Measurements from ENCODE around the gene TTYH3. TPM values are rescaled to one million over a fixed set of nuclear protein-coding genes. Genes with fewer than 3 reads are reported as not detected.
"Not testable (repeated sequence)": the region's sequence is repeated elsewhere in the genome, so short reads cannot be mapped to it uniquely, and the experiment has no call there.

Gene TTYH3
- total RNA-seq, 2 donors from 2014 or later = 7.0 to 11.1 TPM

- Histone ChIP-seq H3K27me3 (peaks cover 0 to 8% of the 10 kb centered on the region in 2 donors), H3K4me1 (peaks cover 0 to 15% of the 10 kb centered on the region in 2 donors)
These were observed 59.4 kb downstream of the TTYH3 start for GRCh38 chr7:2691011-2691707.

GRCh38 chr7:2691932-2692439 lies 60.2 kb downstream of the TTYH3 start:
- H3K36me3 ChIP-seq; DNase-seq (ENCODE audit: low spot score); H3K27me3 ChIP-seq: not testable (repeated sequence)

More at GRCh38 chr7:2691011-2691707, 59.4 kb downstream of the TTYH3 start:
- Histone ChIP-seq H3K4me3 (no peak overlapping the region), H3K36me3 (no peaks in the 10 kb centered on the region), H3K9me3 (no peaks in the 10 kb centered on the region), H3K27ac (no peak overlapping the region)
- no peak for TF ChIP-seq CTCF (IDR thresholded peaks at IDR 0.05)
- no peak for DNase-seq (ENCODE audit: low spot score)

GRCh38 chr7:2692543-2692942 lies 60.8 kb downstream of the TTYH3 start:
- Histone ChIP-seq H3K4me1 (peaks cover 0 to 13% of the 10 kb centered on the region in 2 donors), H3K36me3 (no peaks in the 10 kb centered on the region), H3K9me3 (no peaks in the 10 kb centered on the region), H3K27me3 (peaks cover 0 to 4% of the 10 kb centered on the region in 2 donors), H3K4me3 (no peak overlapping the region), H3K27ac (no peak overlapping the region)
- no peak for TF ChIP-seq CTCF (IDR thresholded peaks at IDR 0.05)
- DNase-seq (ENCODE audit: low spot score) = no peak

More at GRCh38 chr7:2691932-2692439, 60.2 kb downstream of the TTYH3 start:
- not testable (repeated sequence) for H3K4me3 ChIP-seq, H3K27ac ChIP-seq, H3K9me3 ChIP-seq
- peaks cover 0 to 15% of the 10 kb centered on the region in 2 donors for H3K4me1 ChIP-seq

- H3K27ac ChIP-seq = not testable (repeated sequence)
These were observed 61.8 kb downstream of the TTYH3 start for GRCh38 chr7:2693420-2694121.

GRCh38 chr7:2694122-2694436 lies 62.3 kb downstream of the TTYH3 start:
- H3K27ac ChIP-seq; DNase-seq (ENCODE audit: low spot score); H3K36me3 ChIP-seq; H3K4me3 ChIP-seq; H3K27me3 ChIP-seq; H3K4me1 ChIP-seq; H3K9me3 ChIP-seq: not testable (repeated sequence)

More at GRCh38 chr7:2693420-2694121, 61.8 kb downstream of the TTYH3 start:
- not testable (repeated sequence) for H3K27me3 ChIP-seq; H3K9me3 ChIP-seq; H3K4me3 ChIP-seq; H3K4me1 ChIP-seq; DNase-seq (ENCODE audit: low spot score); H3K36me3 ChIP-seq

GRCh38 chr7:2698581-2699288 lies 66.9 kb downstream of the TTYH3 start:
- no peaks in the 10 kb centered on the region for H3K36me3 ChIP-seq
- no peak overlapping the region for H3K4me3 ChIP-seq
- no peak for TF ChIP-seq CTCF (IDR thresholded peaks at IDR 0.05)
- no peaks in the 10 kb centered on the region for H3K9me3 ChIP-seq
- no peak for DNase-seq (ENCODE audit: low spot score)
- H3K27me3 ChIP-seq = no peaks in the 10 kb centered on the region
- H3K27ac ChIP-seq = no peak overlapping the region
- H3K4me1 ChIP-seq = no peaks in the 10 kb centered on the region

- DNase-seq (ENCODE audit: low spot score) = no peak
These were observed 67.5 kb downstream of the TTYH3 start for GRCh38 chr7:2699289-2699620.

More at GRCh38 chr7:2699289-2699620, 67.5 kb downstream of the TTYH3 start:
- Histone ChIP-seq H3K27ac (no peak overlapping the region), H3K4me1 (no peaks in the 10 kb centered on the region), H3K27me3 (no peaks in the 10 kb centered on the region), H3K36me3 (no peaks in the 10 kb centered on the region), H3K9me3 (no peaks in the 10 kb centered on the region), H3K4me3 (no peak overlapping the region)
- no peak for TF ChIP-seq CTCF (IDR thresholded peaks at IDR 0.05)
